Sigmoid colon (tissue), 7 donors: Measurements from ENCODE around the gene CRTC2. TPM values are rescaled to one million over a fixed set of nuclear protein-coding genes. Genes with fewer than 3 reads are reported as not detected.
A peak's percentile ranks its signal among the peaks of the same experiment; 100 is the strongest.
"Not testable (repeated sequence)": the region's sequence is repeated elsewhere in the genome, so short reads cannot be mapped to it uniquely, and the experiment has no call there.

Experiments
- DNase-seq: peaks from one replicate; pipeline ENCODE4 v3.0.0-alpha.2; 2019
- H3K27ac ChIP-seq, 4 donors: fragments of 200-600 bp; sonication (generic); one replicate each; pipeline ENCODE4 v1.5.1; 2016 to 2019; ENCODE audit warnings: mild to moderate bottlenecking in 1 of 4
- H3K27me3 ChIP-seq, 3 donors: fragments of 200-600 bp; sonication (generic); one replicate each; pipeline ENCODE4 v1.5.1; 2019; ENCODE audit warnings: mild to moderate bottlenecking in 1 of 3
- H3K36me3 ChIP-seq, 4 donors: fragments of 200-600 bp; sonication (generic); one replicate each; pipeline ENCODE4 v1.5.1; 2016 to 2019
- H3K4me1 ChIP-seq, 4 donors: fragments of 200-600 bp; sonication (generic); one replicate each; pipeline ENCODE4 v1.5.1; 2017 to 2019
- H3K4me3 ChIP-seq, 4 donors: fragments of 200-600 bp; sonication (generic); one replicate each; pipeline ENCODE4 v1.5.1; 2017 to 2019; ENCODE audit warnings: mild to moderate bottlenecking in 2 of 4, moderate library complexity in 1 of 4
- H3K9me3 ChIP-seq, 4 donors: fragments of 200-600 bp in 3 of 4; sonication (generic) in 3 of 4; one replicate each; pipeline versions ENCODE4 v1.5.1 to v1.6.1; 2013 to 2019
- CTCF ChIP-seq, 4 experiments: fragments of 450-650 bp in 3 of 4; fragments of 200-600 bp in 1 of 4; IDR thresholded peaks; one replicate each; pipeline ENCODE4 v1.5.1; 2016 to 2019; ENCODE audit warnings: antibody characterized with exemption in 4 of 4, mild to moderate bottlenecking in 3 of 4, moderate library complexity in 2 of 4
- EP300 ChIP-seq, 4 donors: sonication (generic); formaldehyde crosslinking; IDR thresholded peaks; one replicate each; pipeline ENCODE4 v1.6.1; 2017; ENCODE audit warnings: antibody characterized with exemption in 4 of 4
- POLR2A ChIP-seq, 2 donors: fragments of 450-650 bp; IDR thresholded peaks; one replicate each; pipeline ENCODE4 v1.6.1; 2016; ENCODE audit warnings: antibody characterized with exemption in 2 of 2, mild to moderate bottlenecking in 2 of 2, moderate library complexity in 2 of 2
- POLR2AphosphoS5 ChIP-seq, 4 donors: sonication (generic); formaldehyde crosslinking; IDR thresholded peaks; one replicate each; pipeline ENCODE4 v1.6.1; 2017; ENCODE audit warnings: antibody characterized with exemption in 4 of 4
- whole genome bisulfite sequencing, 2 donors: extraction: QIAGEN DNeasy Blood & Tissue Kit; methylation state at CpG; one replicate each; pipeline ENCODE4 v1.1.7; 2013; 5-methylcytosine and 5-hydroxymethylcytosine counted together
- intact Hi-C: fragments of 100-400 bp; cut with DNase I; formaldehyde crosslinking; loops from one replicate; pipeline ENCODE4 v1.15.1; 2023
- polyA plus RNA-seq, 3 donors: library from polyadenylated mRNA; stranded (reverse); fragments of 200-250 nt; gene quantifications; one replicate each; pipeline ENCODE4 v1.2.3, GENCODE V29; 2013
- total RNA-seq, 4 donors: library from RNA; depleted of rRNA; stranded (reverse); fragments of >200 nt; gene quantifications; one replicate each; pipeline ENCODE4 v1.1.0, GENCODE V29; 2016
- donor health status: healthy with polysubstance abuse.
- donor health status: Bipolar disorder and iron deficiency.
- donor health status: healthy.

The CRTC2 gene, protein sequence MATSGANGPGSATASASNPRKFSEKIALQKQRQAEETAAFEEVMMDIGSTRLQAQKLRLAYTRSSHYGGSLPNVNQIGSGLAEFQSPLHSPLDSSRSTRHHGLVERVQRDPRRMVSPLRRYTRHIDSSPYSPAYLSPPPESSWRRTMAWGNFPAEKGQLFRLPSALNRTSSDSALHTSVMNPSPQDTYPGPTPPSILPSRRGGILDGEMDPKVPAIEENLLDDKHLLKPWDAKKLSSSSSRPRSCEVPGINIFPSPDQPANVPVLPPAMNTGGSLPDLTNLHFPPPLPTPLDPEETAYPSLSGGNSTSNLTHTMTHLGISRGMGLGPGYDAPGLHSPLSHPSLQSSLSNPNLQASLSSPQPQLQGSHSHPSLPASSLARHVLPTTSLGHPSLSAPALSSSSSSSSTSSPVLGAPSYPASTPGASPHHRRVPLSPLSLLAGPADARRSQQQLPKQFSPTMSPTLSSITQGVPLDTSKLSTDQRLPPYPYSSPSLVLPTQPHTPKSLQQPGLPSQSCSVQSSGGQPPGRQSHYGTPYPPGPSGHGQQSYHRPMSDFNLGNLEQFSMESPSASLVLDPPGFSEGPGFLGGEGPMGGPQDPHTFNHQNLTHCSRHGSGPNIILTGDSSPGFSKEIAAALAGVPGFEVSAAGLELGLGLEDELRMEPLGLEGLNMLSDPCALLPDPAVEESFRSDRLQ
- total RNA-seq, result 10 to 100 TPM; 13.7 to 23.3 (median 15.0) TPM
- 10 to 100 TPM; 17.8 to 32.9 (median 18.6) TPM for polyA plus RNA-seq

GRCh38 chr1:153958111-153958960 lies at the start of gene CRTC2:
Gene CRTC2, minus strand, starts transcription at chr1:153958612. Its CDS starts 115 bp downstream, at chr1:153958497.
- H3K4me1 ChIP-seq, result peaks cover 0 to 56% (median 51%) of the 10 kb centered on the region in 4 donors
- intact Hi-C loops, result loop anchor here (5.0 kb wide), 1 partner anchor 36 kb away; the partner anchor contains the start of gene GATAD2B

DNA sequence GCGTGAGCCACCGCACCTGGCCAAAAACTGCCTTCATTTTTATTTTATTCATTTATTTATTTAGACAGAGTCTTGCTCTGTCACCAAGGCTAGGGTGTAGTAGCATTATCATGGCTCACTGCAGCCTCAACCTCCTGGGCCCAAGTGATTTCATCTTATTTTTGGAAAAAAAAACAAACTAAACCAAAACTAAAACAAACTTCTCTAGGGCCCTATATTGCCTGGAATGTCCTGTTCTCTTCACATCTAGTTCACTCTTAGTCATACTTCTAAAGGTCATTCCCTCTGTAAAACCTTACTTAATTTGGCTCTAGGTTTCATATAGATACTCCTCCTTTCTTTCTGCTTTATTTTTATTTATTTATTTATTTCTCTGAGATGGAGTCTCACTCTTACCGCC lies 47.7 kb upstream of the CRTC2 start:
- H3K36me3 ChIP-seq, result no peaks in the 10 kb centered on the region
- H3K9me3 ChIP-seq, result no peaks in the 10 kb centered on the region
- no peaks in the 10 kb centered on the region for H3K4me1 ChIP-seq
- TF ChIP-seq POLR2A (IDR thresholded peaks at IDR 0.05), result no peak
- TF ChIP-seq POLR2AphosphoS5 (IDR thresholded peaks at IDR 0.05), result no peak
- TF ChIP-seq EP300 (IDR thresholded peaks at IDR 0.05), result no peak
- H3K4me3 ChIP-seq, result no peak overlapping the region
- 94 to 97% methylated on average over 3 of the region's 3 CpGs for WGBS, 2 donors
- no peak for DNase-seq
- H3K27me3 ChIP-seq, result no peaks in the 10 kb centered on the region
- no peak overlapping the region for H3K27ac ChIP-seq
- intact Hi-C loops, result no loop called here

More at GRCh38 chr1:153958111-153958960, at the start of gene CRTC2:
- DNase-seq, result peak; percentile 100
- H3K4me3 ChIP-seq, result peak within 1 kb of the TSS; percentile 77 to 98 (median 85)
- H3K27me3 ChIP-seq, result no peaks in the 10 kb centered on the region
- H3K36me3 ChIP-seq, result peaks cover 2 to 35% (median 9%) of the 10 kb centered on the region in 4 donors
- TF ChIP-seq POLR2A (IDR thresholded peaks at IDR 0.05) (peak; percentile 66 to 79), POLR2AphosphoS5 (IDR thresholded peaks at IDR 0.05) (peak; percentile 77 to 89 (median 85)), EP300 (IDR thresholded peaks at IDR 0.05) (no peak), CTCF (IDR thresholded peaks at IDR 0.05) (no peak)
- whole genome bisulfite sequencing, 2 donors, result 0 to 1% methylated on average over 74 to 75 of the region's 75 CpGs
- H3K9me3 ChIP-seq, result no peaks in the 10 kb centered on the region
- H3K27ac ChIP-seq, result peak within 1 kb of the TSS; percentile 93 to 98 (median 97)

DNA sequence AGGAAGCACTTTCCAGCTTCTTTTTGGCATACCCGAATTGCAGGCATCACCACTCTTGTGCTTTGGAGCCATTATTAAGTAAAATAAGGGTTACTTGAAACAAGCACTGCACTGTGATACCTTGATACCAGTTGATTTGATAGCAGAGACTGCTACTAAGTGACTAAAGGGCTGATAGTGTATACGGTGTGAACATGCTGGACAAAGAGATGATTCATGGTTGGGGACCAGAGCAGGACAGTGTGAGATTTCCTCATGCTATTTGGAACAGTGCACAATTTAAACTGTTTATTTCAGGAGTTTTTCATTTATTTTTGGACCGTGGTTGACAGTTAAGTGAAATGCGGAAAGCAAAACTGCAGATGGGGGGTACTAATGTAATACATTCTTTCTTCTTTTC lies 42.0 kb upstream of the CRTC2 start:
- Histone ChIP-seq H3K4me3 (no peak overlapping the region), H3K36me3 (peaks cover 0 to 7% (median 2%) of the 10 kb centered on the region in 4 donors), H3K9me3 (no peaks in the 10 kb centered on the region), H3K4me1 (no peaks in the 10 kb centered on the region), H3K27me3 (no peaks in the 10 kb centered on the region), H3K27ac (no peak overlapping the region)
- 86% methylated on average over 4 of the region's 4 CpGs for WGBS, 2 donors
- TF ChIP-seq CTCF (IDR thresholded peaks at IDR 0.05) (no peak), POLR2AphosphoS5 (IDR thresholded peaks at IDR 0.05) (no peak), POLR2A (IDR thresholded peaks at IDR 0.05) (no peak)
- no peak for DNase-seq
- intact Hi-C loops, result no loop called here

DNA sequence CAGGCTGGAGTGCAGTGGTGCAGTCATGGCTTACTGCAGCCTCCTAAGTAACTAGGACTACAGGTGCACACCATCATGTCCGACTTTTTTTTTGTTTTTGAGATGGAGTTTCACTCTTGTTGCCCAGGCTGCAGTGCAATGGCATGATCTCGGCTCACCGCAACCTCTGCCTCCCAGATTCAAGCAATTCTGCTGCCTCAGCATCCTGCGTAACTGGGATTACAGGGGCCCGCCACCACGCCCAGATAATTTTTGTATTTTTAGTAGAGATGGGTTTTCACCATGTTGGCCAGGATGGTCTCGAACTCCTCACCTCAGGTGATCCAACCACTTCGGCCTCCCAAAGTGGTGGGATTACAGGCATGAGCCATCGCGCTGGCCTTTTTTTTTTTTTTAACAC lies 38.5 kb upstream of the CRTC2 start:
- H3K27me3 ChIP-seq, intact Hi-C loops, H3K27ac ChIP-seq, DNase-seq, H3K9me3 ChIP-seq, H3K4me3 ChIP-seq: not testable (repeated sequence)
- Histone ChIP-seq H3K36me3 (peaks cover 8 to 43% (median 18%) of the 10 kb centered on the region in 4 donors), H3K4me1 (peaks cover 0 to 20% (median 18%) of the 10 kb centered on the region in 4 donors)
- 93 to 95% methylated on average over 10 of the region's 10 CpGs for WGBS, 2 donors

DNA sequence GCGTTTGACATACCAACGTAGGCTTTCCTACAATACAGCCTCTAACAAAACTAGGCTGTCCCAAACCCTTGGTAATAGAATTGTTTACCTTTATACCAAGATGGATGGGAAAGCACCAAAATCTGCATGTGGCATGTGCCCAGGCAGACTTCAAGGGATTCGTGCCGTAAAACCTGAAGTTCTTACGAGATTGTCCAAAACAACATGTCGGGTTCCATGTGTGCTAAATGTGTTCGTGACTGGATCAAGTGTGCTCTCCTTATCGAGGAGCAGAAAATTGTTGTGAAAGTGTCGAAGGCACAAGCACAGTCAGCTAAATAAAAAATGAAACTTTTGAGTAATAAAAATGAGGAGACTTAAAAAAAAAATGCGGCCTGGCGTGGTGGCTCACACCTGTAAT lies 37.2 kb upstream of the CRTC2 start:
- Histone ChIP-seq H3K36me3 (peaks cover 11 to 47% (median 20%) of the 10 kb centered on the region in 4 donors), H3K4me3 (no peak overlapping the region), H3K27me3 (no peaks in the 10 kb centered on the region), H3K4me1 (peaks cover 0 to 27% (median 26%) of the 10 kb centered on the region in 4 donors), H3K27ac (peak overlapping the region in 1 of 4 donors; percentile 30), H3K9me3 (no peaks in the 10 kb centered on the region)
- 94 to 97% methylated on average over 11 of the region's 11 CpGs for WGBS, 2 donors
- no peak for TF ChIP-seq CTCF (IDR thresholded peaks at IDR 0.05)
- no peak for TF ChIP-seq EP300 (IDR thresholded peaks at IDR 0.05)
- TF ChIP-seq POLR2A (IDR thresholded peaks at IDR 0.05), result no peak
- TF ChIP-seq POLR2AphosphoS5 (IDR thresholded peaks at IDR 0.05), result no peak
- no peak for DNase-seq
- intact Hi-C loops, result no loop called here
